ENCODE data around the gene C1orf159.

The C1orf159 gene

GRCh38 chr1:1093610-1093943, 22.3 kb downstream of the C1orf159 start:
- Histone ChIP-seq H3K9ac (ENCODE audit: low read length) (no peak overlapping the region), H4K20me1 (ENCODE audit: insufficient read depth, low read length) (no peaks in the 10 kb centered on the region; the same call in 1 of the 2 replicates), H3K4me2 (ENCODE audit: low read length) (no peak overlapping the region), H3K27me3 (ENCODE audit: low read depth, low read length) (no peaks in the 10 kb centered on the region), H3K4me3 (ENCODE audit: low read length) (no peak overlapping the region), H3K79me2 (ENCODE audit: low read length) (no peaks in the 10 kb centered on the region), H2AFZ (ENCODE audit: low read depth, low read length) (no peak overlapping the region), H3K36me3 (replicated peaks; ENCODE audit: low read depth, low read length) (no peaks in the 10 kb centered on the region), H3K27ac (ENCODE audit: low read length) (no peak overlapping the region), H3K4me1 (ENCODE audit: low read length) (no peaks in the 10 kb centered on the region), H3K9me3 (ENCODE audit: insufficient read depth, low read length) (no peaks in the 10 kb centered on the region)
- TF ChIP-seq EZH2phosphoT487 (IDR thresholded peaks at IDR 0.05; ENCODE audit: low read depth) (no peak), CTCF (IDR thresholded peaks at IDR 0.05; ENCODE audit: low read depth, low read length) (no peak)

- Histone ChIP-seq H3K79me2 (ENCODE audit: low read length) (no peaks in the 10 kb centered on the region), H3K27me3 (ENCODE audit: low read depth, low read length) (no peaks in the 10 kb centered on the region), H3K4me1 (ENCODE audit: low read length) (no peaks in the 10 kb centered on the region), H3K36me3 (replicated peaks; ENCODE audit: low read depth, low read length) (no peaks in the 10 kb centered on the region), H3K9ac (ENCODE audit: low read length) (no peak overlapping the region), H4K20me1 (ENCODE audit: insufficient read depth, low read length) (no peaks in the 10 kb centered on the region; the same call in 1 of the 2 replicates), H3K4me3 (ENCODE audit: low read length) (no peak overlapping the region), H3K4me2 (ENCODE audit: low read length) (no peak overlapping the region), H2AFZ (ENCODE audit: low read depth, low read length) (no peak overlapping the region), H3K27ac (ENCODE audit: low read length) (no peak overlapping the region), H3K9me3 (ENCODE audit: insufficient read depth, low read length) (no peaks in the 10 kb centered on the region)
- TF ChIP-seq CTCF (IDR thresholded peaks at IDR 0.05; ENCODE audit: low read depth, low read length), result no peak
These were observed 22.8 kb downstream of the C1orf159 start for GRCh38 chr1:1092894-1093609.

- Histone ChIP-seq H3K27ac (ENCODE audit: low read length) (no peak overlapping the region), H3K27me3 (ENCODE audit: low read depth, low read length) (no peaks in the 10 kb centered on the region), H3K4me1 (ENCODE audit: low read length) (no peaks in the 10 kb centered on the region), H3K79me2 (ENCODE audit: low read length) (no peaks in the 10 kb centered on the region), H2AFZ (ENCODE audit: low read depth, low read length) (no peak overlapping the region), H4K20me1 (ENCODE audit: insufficient read depth, low read length) (no peaks in the 10 kb centered on the region; the same call in 1 of the 2 replicates), H3K4me2 (ENCODE audit: low read length) (no peak overlapping the region), H3K9ac (ENCODE audit: low read length) (no peak overlapping the region), H3K9me3 (ENCODE audit: insufficient read depth, low read length) (no peaks in the 10 kb centered on the region), H3K36me3 (replicated peaks; ENCODE audit: low read depth, low read length) (no peaks in the 10 kb centered on the region), H3K4me3 (ENCODE audit: low read length) (no peak overlapping the region)
- TF ChIP-seq EZH2phosphoT487 (IDR thresholded peaks at IDR 0.05; ENCODE audit: low read depth) (no peak), CTCF (IDR thresholded peaks at IDR 0.05; ENCODE audit: low read depth, low read length) (no peak)
These were observed 23.6 kb downstream of the C1orf159 start for GRCh38 chr1:1092149-1092855.

GRCh38 chr1:1091344-1092148, 24.3 kb downstream of the C1orf159 start:
- H3K36me3 ChIP-seq (replicated peaks; ENCODE audit: low read depth, low read length), result no peaks in the 10 kb centered on the region
- no peaks in the 10 kb centered on the region for H3K4me1 ChIP-seq (ENCODE audit: low read length)
- no peaks in the 10 kb centered on the region for H3K27me3 ChIP-seq (ENCODE audit: low read depth, low read length)
- no peak overlapping the region for H2AFZ ChIP-seq (ENCODE audit: low read depth, low read length)
- no peak overlapping the region for H3K4me2 ChIP-seq (ENCODE audit: low read length)
- TF ChIP-seq EZH2phosphoT487 (IDR thresholded peaks at IDR 0.05; ENCODE audit: low read depth), result no peak
- no peak for TF ChIP-seq CTCF (IDR thresholded peaks at IDR 0.05; ENCODE audit: low read depth, low read length)
- no peaks in the 10 kb centered on the region for H3K79me2 ChIP-seq (ENCODE audit: low read length)
- H3K27ac ChIP-seq (ENCODE audit: low read length), result no peak overlapping the region
- no peak overlapping the region for H3K9ac ChIP-seq (ENCODE audit: low read length)
- H3K4me3 ChIP-seq (ENCODE audit: low read length), result no peak overlapping the region
- no peaks in the 10 kb centered on the region for H3K9me3 ChIP-seq (ENCODE audit: insufficient read depth, low read length)
- H4K20me1 ChIP-seq (ENCODE audit: insufficient read depth, low read length), result no peaks in the 10 kb centered on the region; the same call in 1 of the 2 replicates
